Central memory CD8-positive, alpha-beta T cell (primary cell): Measurements from ENCODE around the gene PCDHA2.
"Not testable (repeated sequence)": the region's sequence is repeated elsewhere in the genome, so short reads cannot be mapped to it uniquely, and the experiment has no call there.

ENCODE experiments used
- ATAC-seq: fragments of 150-1000 bp; cut with Tn5 transposase; replicated peaks from 2 replicates; pipeline ENCODE4 v1.10.0; 2022; ENCODE audit warnings: mild to moderate bottlenecking, moderate FRiP score, moderate number of reproducible peaks; ENCODE audit not compliant: poor library complexity, severe bottlenecking; ENCODE audit errors: extremely low read depth
- DNase-seq, 2 donors: peaks; one replicate each; pipeline ENCODE4 v3.0.0; 2021; ENCODE audit warnings: low spot score in 2 of 2
- H3K27ac Mint-ChIP-seq: one replicate; pipeline ENCODE4 v1.8.0; 2022; ENCODE audit warnings: low read depth, mild to moderate bottlenecking, moderate library complexity, mixed read lengths
- H3K27me3 Mint-ChIP-seq: one replicate; pipeline ENCODE4 v1.8.0; 2022; ENCODE audit warnings: mixed read lengths
- H3K36me3 Mint-ChIP-seq: one replicate; pipeline ENCODE4 v1.8.0; 2022; ENCODE audit warnings: mild to moderate bottlenecking, moderate library complexity, mixed read lengths; ENCODE audit not compliant: insufficient read depth
- H3K4me1 Mint-ChIP-seq: one replicate; pipeline ENCODE4 v1.8.0; 2022; ENCODE audit warnings: mixed read lengths
- H3K4me3 Mint-ChIP-seq: one replicate; pipeline ENCODE4 v1.8.0; 2022; ENCODE audit warnings: mild to moderate bottlenecking, moderate library complexity, mixed read lengths
- H3K9me3 Mint-ChIP-seq: one replicate; pipeline ENCODE4 v1.8.0; 2022; ENCODE audit warnings: mixed read lengths

Gene PCDHA2

DNA sequence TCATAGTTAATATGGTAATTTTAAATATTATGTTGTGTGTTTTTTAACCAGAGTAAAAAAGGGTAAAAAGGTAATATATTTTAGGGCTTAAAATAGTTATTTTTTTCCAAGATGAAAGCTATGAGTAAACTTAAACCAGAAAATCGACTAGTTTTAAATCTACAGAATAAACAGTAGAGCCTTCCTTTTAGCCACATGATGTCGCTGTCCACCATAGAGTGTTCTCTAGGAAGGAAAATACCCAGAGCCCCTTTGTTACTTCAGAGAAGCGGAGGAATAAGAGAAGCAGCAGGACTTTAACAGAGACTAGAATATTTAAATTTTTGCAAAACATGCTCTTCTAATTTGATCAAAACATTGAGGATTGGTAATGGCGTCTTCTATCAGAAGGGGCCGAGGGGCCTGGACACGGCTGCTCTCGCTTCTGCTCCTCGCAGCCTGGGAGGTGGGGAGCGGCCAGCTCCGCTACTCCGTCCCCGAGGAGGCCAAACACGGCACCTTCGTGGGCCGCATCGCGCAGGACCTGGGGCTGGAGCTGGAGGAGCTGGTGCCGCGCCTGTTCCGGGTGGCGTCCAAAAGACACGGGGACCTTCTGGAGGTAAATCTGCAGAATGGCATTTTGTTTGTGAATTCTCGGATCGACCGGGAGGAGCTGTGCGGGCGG is at the start of gene PCDHA2:
Gene PCDHA2, plus strand, starts transcription at position 258 of the 664 bp plus-strand sequence.
- no peak within 1 kb of the TSS for H3K27ac Mint-ChIP-seq
- H3K27me3 Mint-ChIP-seq: peaks cover 37% of the 10 kb centered on the region
- DNase-seq (no peak), ATAC-seq (no peak)
- no peaks in the 10 kb centered on the region for H3K9me3 Mint-ChIP-seq
- no peaks in the 10 kb centered on the region for H3K36me3 Mint-ChIP-seq
- no peaks in the 10 kb centered on the region for H3K4me1 Mint-ChIP-seq
- no peak within 1 kb of the TSS for H3K4me3 Mint-ChIP-seq

- H3K4me3 Mint-ChIP-seq: no peak overlapping the region
- peaks cover 71% of the 10 kb centered on the region for H3K9me3 Mint-ChIP-seq
- no peaks in the 10 kb centered on the region for H3K4me1 Mint-ChIP-seq
- peaks cover 76% of the 10 kb centered on the region for H3K27me3 Mint-ChIP-seq
- no peak for DNase-seq
- ATAC-seq: no peak
- H3K27ac Mint-ChIP-seq: no peak overlapping the region
- peaks cover 1% of the 10 kb centered on the region for H3K36me3 Mint-ChIP-seq
These were observed 41.1 kb upstream of the PCDHA2 start for GRCh38 chr5:140753561-140753960.

- no peak for DNase-seq
- no peak for ATAC-seq
- no peak overlapping the region for H3K4me3 Mint-ChIP-seq
- H3K9me3 Mint-ChIP-seq: peaks cover 17% of the 10 kb centered on the region
- no peaks in the 10 kb centered on the region for H3K27me3 Mint-ChIP-seq
- no peaks in the 10 kb centered on the region for H3K4me1 Mint-ChIP-seq
- no peak overlapping the region for H3K27ac Mint-ChIP-seq
- no peaks in the 10 kb centered on the region for H3K36me3 Mint-ChIP-seq
These were observed 30.3 kb upstream of the PCDHA2 start for GRCh38 chr5:140764177-140764973.

GRCh38 chr5:140767444-140767843 is 27.2 kb upstream of the PCDHA2 start:
- Mint-ChIP-seq H3K27ac (no peak overlapping the region), H3K27me3 (no peaks in the 10 kb centered on the region), H3K36me3 (no peaks in the 10 kb centered on the region), H3K9me3 (peaks cover 17% of the 10 kb centered on the region), H3K4me3 (no peak overlapping the region), H3K4me1 (no peaks in the 10 kb centered on the region)
- DNase-seq (no peak), ATAC-seq (no peak)

GRCh38 chr5:140780512-140780911 is 14.1 kb upstream of the PCDHA2 start:
- Mint-ChIP-seq H3K36me3 (no peaks in the 10 kb centered on the region), H3K4me3 (no peak overlapping the region), H3K27ac (no peak overlapping the region), H3K9me3 (peaks cover 22% of the 10 kb centered on the region), H3K27me3 (peaks cover 33% of the 10 kb centered on the region), H3K4me1 (no peaks in the 10 kb centered on the region)
- DNase-seq: no peak
- no peak for ATAC-seq

DNA sequence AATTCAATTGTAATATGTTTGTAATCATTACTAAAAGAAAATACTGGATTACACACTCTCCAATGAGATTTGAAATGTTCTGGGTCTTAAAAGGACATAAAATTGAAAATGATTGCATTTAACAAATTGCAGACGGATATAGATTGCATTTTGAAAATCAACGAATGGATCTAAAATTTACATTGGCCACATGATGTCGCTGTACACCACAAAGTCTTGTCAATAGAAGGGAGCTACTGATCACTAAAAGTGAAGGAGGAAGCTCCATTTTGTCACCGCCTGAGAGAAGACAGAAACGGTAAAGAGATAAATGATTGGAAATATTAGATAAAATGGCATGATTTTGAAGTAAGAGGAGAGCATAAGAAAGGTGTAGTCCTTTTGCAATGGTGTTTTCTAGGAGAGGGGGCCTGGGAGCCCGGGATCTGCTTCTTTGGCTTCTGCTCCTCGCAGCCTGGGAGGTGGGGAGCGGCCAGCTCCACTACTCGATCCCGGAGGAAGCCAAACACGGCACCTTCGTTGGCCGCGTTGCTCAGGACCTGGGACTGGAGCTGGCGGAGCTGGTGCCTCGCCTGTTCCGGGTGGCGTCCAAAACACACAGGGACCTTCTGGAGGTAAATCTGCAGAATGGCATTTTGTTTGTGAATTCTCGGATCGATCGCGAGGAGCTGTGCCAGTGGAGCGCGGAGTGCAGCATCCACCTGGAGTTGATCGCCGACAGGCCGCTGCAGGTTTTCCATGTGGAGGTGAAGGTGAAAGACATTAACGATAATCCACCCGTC is 8.6 kb upstream of the PCDHA2 start, which contains the start of gene PCDHA1:
Gene PCDHA1, plus strand, starts transcription at position 236 of the 782 bp plus-strand sequence.
- ATAC-seq: no peak
- Mint-ChIP-seq H3K4me1 (no peaks in the 10 kb centered on the region), H3K27ac (no peak within 1 kb of the TSS), H3K4me3 (no peak within 1 kb of the TSS), H3K36me3 (peaks cover 1% of the 10 kb centered on the region), H3K27me3 (peaks cover 28% of the 10 kb centered on the region), H3K9me3 (peaks cover 8% of the 10 kb centered on the region)
- no peak for DNase-seq

- not testable (repeated sequence) for ATAC-seq, H3K4me1 Mint-ChIP-seq, H3K4me3 Mint-ChIP-seq, DNase-seq, H3K36me3 Mint-ChIP-seq, H3K27ac Mint-ChIP-seq, H3K9me3 Mint-ChIP-seq
- peaks cover 40% of the 10 kb centered on the region for H3K27me3 Mint-ChIP-seq
These were observed 7.2 kb upstream of the PCDHA2 start for GRCh38 chr5:140787422-140787821.

- not testable (repeated sequence) for H3K4me3 Mint-ChIP-seq, H3K36me3 Mint-ChIP-seq
These were observed 6.7 kb upstream of the PCDHA2 start for GRCh38 chr5:140787849-140788504.

GRCh38 chr5:140791089-140791488 is 3.6 kb upstream of the PCDHA2 start:
- Mint-ChIP-seq H3K4me1 (no peaks in the 10 kb centered on the region), H3K27ac (no peak overlapping the region), H3K4me3 (no peak overlapping the region), H3K36me3 (peaks cover under 1% of the 10 kb centered on the region), H3K9me3 (no peaks in the 10 kb centered on the region), H3K27me3 (peaks cover 39% of the 10 kb centered on the region)
- ATAC-seq (no peak), DNase-seq (no peak)

More at GRCh38 chr5:140787849-140788504, 6.7 kb upstream of the PCDHA2 start:
- not testable (repeated sequence) for H3K4me1 Mint-ChIP-seq, ATAC-seq, H3K27ac Mint-ChIP-seq, H3K9me3 Mint-ChIP-seq, DNase-seq
- peaks cover 46% of the 10 kb centered on the region for H3K27me3 Mint-ChIP-seq

DNA sequence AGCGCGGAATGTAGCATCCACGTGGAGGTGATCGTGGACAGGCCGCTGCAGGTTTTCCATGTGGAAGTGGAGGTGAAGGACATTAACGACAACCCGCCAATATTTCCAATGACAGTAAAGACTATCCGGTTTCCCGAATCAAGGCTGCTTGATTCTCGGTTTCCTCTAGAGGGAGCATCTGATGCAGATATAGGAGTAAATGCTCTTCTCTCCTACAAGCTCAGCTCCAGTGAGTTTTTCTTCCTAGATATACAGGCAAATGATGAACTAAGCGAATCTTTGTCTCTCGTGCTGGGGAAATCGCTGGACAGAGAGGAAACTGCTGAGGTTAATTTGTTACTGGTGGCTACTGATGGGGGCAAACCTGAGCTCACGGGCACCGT is 598 bp downstream of the PCDHA2 start:
- no peaks in the 10 kb centered on the region for H3K9me3 Mint-ChIP-seq
- H3K27me3 Mint-ChIP-seq: peaks cover 38% of the 10 kb centered on the region
- H3K27ac Mint-ChIP-seq: no peak overlapping the region
- DNase-seq: no peak
- H3K4me1 Mint-ChIP-seq: no peaks in the 10 kb centered on the region
- H3K36me3 Mint-ChIP-seq: no peaks in the 10 kb centered on the region
- ATAC-seq: no peak
- H3K4me3 Mint-ChIP-seq: no peak overlapping the region

- not testable (repeated sequence) for H3K9me3 Mint-ChIP-seq, DNase-seq, H3K27ac Mint-ChIP-seq, H3K4me1 Mint-ChIP-seq, H3K36me3 Mint-ChIP-seq, H3K4me3 Mint-ChIP-seq, ATAC-seq
- peaks cover 33% of the 10 kb centered on the region for H3K27me3 Mint-ChIP-seq
These were observed 1.5 kb downstream of the PCDHA2 start for GRCh38 chr5:140796072-140796717.

DNA sequence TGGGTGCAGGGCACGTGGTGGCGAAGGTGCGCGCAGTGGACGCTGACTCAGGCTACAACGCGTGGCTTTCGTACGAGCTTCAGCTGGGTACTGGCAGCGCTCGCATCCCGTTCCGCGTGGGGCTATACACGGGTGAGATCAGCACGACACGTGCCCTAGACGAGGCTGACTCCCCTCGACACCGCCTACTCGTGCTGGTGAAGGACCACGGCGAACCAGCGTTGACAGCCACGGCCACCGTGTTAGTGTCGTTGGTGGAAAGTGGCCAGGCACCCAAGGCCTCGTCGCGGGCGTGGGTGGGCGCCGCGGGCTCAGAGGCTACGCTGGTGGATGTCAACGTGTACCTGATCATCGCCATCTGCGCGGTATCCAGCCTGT is 2.1 kb downstream of the PCDHA2 start:
- H3K27ac Mint-ChIP-seq: no peak overlapping the region
- H3K4me3 Mint-ChIP-seq: no peak overlapping the region
- no peaks in the 10 kb centered on the region for H3K4me1 Mint-ChIP-seq
- ATAC-seq: no peak
- H3K9me3 Mint-ChIP-seq: no peaks in the 10 kb centered on the region
- no peaks in the 10 kb centered on the region for H3K36me3 Mint-ChIP-seq
- peaks cover 28% of the 10 kb centered on the region for H3K27me3 Mint-ChIP-seq
- no peak for DNase-seq
